GM21717 (cell line): ENCODE data around the gene TFEB.

Experiments used
- ATAC-seq: cut with Tn5 transposase; IDR thresholded peaks from one replicate; pipeline ENCODE4 v1.9.1; 2021; ENCODE audit warnings: mild to moderate bottlenecking, moderate library complexity; ENCODE audit not compliant: unreplicated experiment

The TFEB gene

GRCh38 chr6:41677124-41677921, 58.1 kb downstream of the TFEB start:
- ATAC-seq, result no peak

GRCh38 chr6:41676431-41676830, 59.0 kb downstream of the TFEB start:
- ATAC-seq, result no peak

GRCh38 chr6:41675992-41676391, 59.4 kb downstream of the TFEB start:
- ATAC-seq, result no peak

- no peak for ATAC-seq
Observed at GRCh38 chr6:41675176-41675775, 60.1 kb downstream of the TFEB start.

- no peak for ATAC-seq
Observed at GRCh38 chr6:41674231-41675000, 61.0 kb downstream of the TFEB start.

GRCh38 chr6:41673704-41674000, 61.8 kb downstream of the TFEB start:
- no peak for ATAC-seq

GRCh38 chr6:41672816-41673703, 62.3 kb downstream of the TFEB start:
- no peak for ATAC-seq

- ATAC-seq, result no peak
Observed at GRCh38 chr6:41672016-41672415, 63.4 kb downstream of the TFEB start.

- no peak for ATAC-seq
Observed at GRCh38 chr6:41671376-41671775, 64.0 kb downstream of the TFEB start.

- ATAC-seq, result no peak
Observed at GRCh38 chr6:41670703-41671360, 64.6 kb downstream of the TFEB start.

GRCh38 chr6:41668968-41669367, 66.4 kb downstream of the TFEB start:
- no peak for ATAC-seq

GRCh38 chr6:41667195-41667594, 68.2 kb downstream of the TFEB start:
- no peak for ATAC-seq

- no peak for ATAC-seq
Observed at GRCh38 chr6:41664271-41664670, 71.1 kb downstream of the TFEB start.

GRCh38 chr6:41663568-41663967, 71.8 kb downstream of the TFEB start:
- ATAC-seq, result no peak

- no peak for ATAC-seq
Observed at GRCh38 chr6:41659935-41660334, 75.5 kb downstream of the TFEB start.

- no peak for ATAC-seq
Observed at GRCh38 chr6:41658636-41659035, 76.8 kb downstream of the TFEB start.

GRCh38 chr6:41657131-41658094, 78.0 kb downstream of the TFEB start:
- no peak for ATAC-seq

- no peak for ATAC-seq
Observed at GRCh38 chr6:41656002-41656691, 79.3 kb downstream of the TFEB start.

- no peak for ATAC-seq
Observed at GRCh38 chr6:41655646-41656001, 79.8 kb downstream of the TFEB start.
